ENCODE results near the gene KLHL5. TPM values are rescaled to one million over a fixed set of nuclear protein-coding genes. Genes with fewer than 3 reads are reported as not detected.

The KLHL5 gene
- total and polyA plus RNA-seq, 4 donors = 14.2 to 65.4 (median 25.6) TPM

GRCh38 chr4:39042366-39042765, 19.7 kb upstream of the KLHL5 start (continued):
- TF ChIP-seq REST (IDR thresholded peaks at IDR 0.05) (no peak), FOXA2 (IDR thresholded peaks at IDR 0.05) (no peak), ATF3 (IDR thresholded peaks at IDR 0.05) (no peak), EGR1 (IDR thresholded peaks at IDR 0.05; ENCODE audit: low read depth in 2 of 2) (no peak), NR2F2 (IDR thresholded peaks at IDR 0.05) (no peak)

GRCh38 chr4:39043058-39043860, 18.8 kb upstream of the KLHL5 start:
- 58% methylated on average over 10 of the region's 10 CpGs for WGBS
- Histone ChIP-seq H3K9me3 (ENCODE audit: control insufficient read depth in 4 of 4, low read length in 3 of 4) (no peaks in the 10 kb centered on the region), H3K36me3 (ENCODE audit: control insufficient read depth in 4 of 4, insufficient read depth in 3 of 4, low read depth in 1 of 4, low read length in 3 of 4) (no peaks in the 10 kb centered on the region), H3K9ac (ENCODE audit: low read depth in 1 of 2, low read length in 2 of 2) (peak overlapping the region in 1 of 2 donors; percentile 73), H3K27me3 (ENCODE audit: control insufficient read depth in 4 of 4, insufficient read depth in 4 of 4, low read length in 3 of 4) (no peaks in the 10 kb centered on the region), H3K4me3 (ENCODE audit: low read depth in 1 of 3, low read length in 3 of 3) (peak overlapping the region in 2 of 3 donors; percentile 6 to 100), H3K27ac (ENCODE audit: low read depth in 1 of 2, low read length in 2 of 2) (peak overlapping the region; percentile 87), H3K4me1 (ENCODE audit: control insufficient read depth in 4 of 4, insufficient read depth in 4 of 4, low read length in 3 of 4) (peaks cover 5 to 30% (median 17%) of the 10 kb centered on the region in 4 donors)
- no peak for TF ChIP-seq JUND (IDR thresholded peaks at IDR 0.05)
- TF ChIP-seq NR2F2 (IDR thresholded peaks at IDR 0.05) = no peak
- TF ChIP-seq SP1 (IDR thresholded peaks at IDR 0.05) = no peak
- no peak for TF ChIP-seq ZBTB33 (IDR thresholded peaks at IDR 0.05)
- no peak for TF ChIP-seq HNF4A (conservative IDR thresholded peaks at IDR 0.05)
- no peak for TF ChIP-seq FOXA1 (IDR thresholded peaks at IDR 0.05)
- no peak for DNase-seq (ENCODE audit: low spot score)

GRCh38 chr4:39043861-39044363, 18.1 kb upstream of the KLHL5 start:
- peak overlapping the region; percentile 87 for H3K27ac ChIP-seq (ENCODE audit: low read depth in 1 of 2, low read length in 2 of 2)
- H3K9ac ChIP-seq (ENCODE audit: low read depth in 1 of 2, low read length in 2 of 2) = peak overlapping the region in 1 of 2 donors; percentile 73
- peaks cover 5 to 34% (median 17%) of the 10 kb centered on the region in 4 donors for H3K4me1 ChIP-seq (ENCODE audit: control insufficient read depth in 4 of 4, insufficient read depth in 4 of 4, low read length in 3 of 4)
- peak overlapping the region; percentile 6 to 100 (median 61) for H3K4me3 ChIP-seq (ENCODE audit: low read depth in 1 of 3, low read length in 3 of 3)
- DNase-seq (ENCODE audit: low spot score) = no peak
- H3K36me3 ChIP-seq (ENCODE audit: control insufficient read depth in 4 of 4, insufficient read depth in 3 of 4, low read depth in 1 of 4, low read length in 3 of 4) = no peaks in the 10 kb centered on the region
- H3K9me3 ChIP-seq (ENCODE audit: control insufficient read depth in 4 of 4, low read length in 3 of 4) = no peaks in the 10 kb centered on the region
- no peak for TF ChIP-seq EGR1 (IDR thresholded peaks at IDR 0.05; ENCODE audit: low read depth in 2 of 2)
- TF ChIP-seq YY1 (IDR thresholded peaks at IDR 0.05) = no peak
- TF ChIP-seq RAD21 (IDR thresholded peaks at IDR 0.05) = no peak
- TF ChIP-seq FOXA1 (IDR thresholded peaks at IDR 0.05) = no peak
- TF ChIP-seq NR2F2 (IDR thresholded peaks at IDR 0.05) = no peak
- no peak for TF ChIP-seq TAF1 (conservative IDR thresholded peaks at IDR 0.05)
- TF ChIP-seq FOXA2 (IDR thresholded peaks at IDR 0.05) = no peak
- no peak for TF ChIP-seq REST (IDR thresholded peaks at IDR 0.05)
- no peak for TF ChIP-seq ZBTB33 (IDR thresholded peaks at IDR 0.05)
- no peaks in the 10 kb centered on the region for H3K27me3 ChIP-seq (ENCODE audit: control insufficient read depth in 4 of 4, insufficient read depth in 4 of 4, low read length in 3 of 4)
- WGBS = 27% methylated on average over 8 of the region's 8 CpGs
